Ishikawa (cell line): ENCODE data around the gene ASXL3.

Experiments used
- CEBPB ChIP-seq: IDR thresholded peaks from 2 replicates; pipeline ENCODE4 v1.6.1; 2012
- CREB1 ChIP-seq: IDR thresholded peaks from 2 replicates; pipeline ENCODE4 v1.6.1; 2012; ENCODE audit warnings: low read depth
- EP300 ChIP-seq: IDR thresholded peaks from 2 replicates; pipeline ENCODE4 v1.6.1; 2012; ENCODE audit warnings: borderline replicate concordance
- FOXM1 ChIP-seq: IDR thresholded peaks from 2 replicates; pipeline ENCODE4 v1.6.1; 2012; ENCODE audit warnings: low read depth, borderline replicate concordance
- NFIC ChIP-seq: IDR thresholded peaks from 2 replicates; pipeline ENCODE4 v1.6.1; 2012
- RAD21 ChIP-seq: IDR thresholded peaks from 2 replicates; pipeline ENCODE4 v1.6.1; 2012; ENCODE audit warnings: low read depth
- TAF1 ChIP-seq: IDR thresholded peaks from 2 replicates; pipeline ENCODE4 v1.6.1; 2012; ENCODE audit warnings: low read depth, mild to moderate bottlenecking
- YY1 ChIP-seq: IDR thresholded peaks from 2 replicates; pipeline ENCODE4 v1.6.1; 2012; ENCODE audit warnings: low read depth
- TF ChIP-seq, protein P1 (sequence below): IDR thresholded peaks from 2 replicates; pipeline ENCODE4 v1.6.1; 2012
- TF ChIP-seq, protein P2 (sequence below): IDR thresholded peaks from 2 replicates; pipeline ENCODE4 v1.6.1; 2012; ENCODE audit warnings: low read depth, mild to moderate bottlenecking

- TF ChIP-seq TAF1 (no peak), CREB1 (no peak), YY1 (no peak), RAD21 (no peak), NFIC (no peak), FOXM1 (no peak), EP300 (no peak), CEBPB (no peak)
- TF ChIP-seq, protein P1, sequence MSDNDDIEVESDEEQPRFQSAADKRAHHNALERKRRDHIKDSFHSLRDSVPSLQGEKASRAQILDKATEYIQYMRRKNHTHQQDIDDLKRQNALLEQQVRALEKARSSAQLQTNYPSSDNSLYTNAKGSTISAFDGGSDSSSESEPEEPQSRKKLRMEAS: no peak
- TF ChIP-seq, protein P2, sequence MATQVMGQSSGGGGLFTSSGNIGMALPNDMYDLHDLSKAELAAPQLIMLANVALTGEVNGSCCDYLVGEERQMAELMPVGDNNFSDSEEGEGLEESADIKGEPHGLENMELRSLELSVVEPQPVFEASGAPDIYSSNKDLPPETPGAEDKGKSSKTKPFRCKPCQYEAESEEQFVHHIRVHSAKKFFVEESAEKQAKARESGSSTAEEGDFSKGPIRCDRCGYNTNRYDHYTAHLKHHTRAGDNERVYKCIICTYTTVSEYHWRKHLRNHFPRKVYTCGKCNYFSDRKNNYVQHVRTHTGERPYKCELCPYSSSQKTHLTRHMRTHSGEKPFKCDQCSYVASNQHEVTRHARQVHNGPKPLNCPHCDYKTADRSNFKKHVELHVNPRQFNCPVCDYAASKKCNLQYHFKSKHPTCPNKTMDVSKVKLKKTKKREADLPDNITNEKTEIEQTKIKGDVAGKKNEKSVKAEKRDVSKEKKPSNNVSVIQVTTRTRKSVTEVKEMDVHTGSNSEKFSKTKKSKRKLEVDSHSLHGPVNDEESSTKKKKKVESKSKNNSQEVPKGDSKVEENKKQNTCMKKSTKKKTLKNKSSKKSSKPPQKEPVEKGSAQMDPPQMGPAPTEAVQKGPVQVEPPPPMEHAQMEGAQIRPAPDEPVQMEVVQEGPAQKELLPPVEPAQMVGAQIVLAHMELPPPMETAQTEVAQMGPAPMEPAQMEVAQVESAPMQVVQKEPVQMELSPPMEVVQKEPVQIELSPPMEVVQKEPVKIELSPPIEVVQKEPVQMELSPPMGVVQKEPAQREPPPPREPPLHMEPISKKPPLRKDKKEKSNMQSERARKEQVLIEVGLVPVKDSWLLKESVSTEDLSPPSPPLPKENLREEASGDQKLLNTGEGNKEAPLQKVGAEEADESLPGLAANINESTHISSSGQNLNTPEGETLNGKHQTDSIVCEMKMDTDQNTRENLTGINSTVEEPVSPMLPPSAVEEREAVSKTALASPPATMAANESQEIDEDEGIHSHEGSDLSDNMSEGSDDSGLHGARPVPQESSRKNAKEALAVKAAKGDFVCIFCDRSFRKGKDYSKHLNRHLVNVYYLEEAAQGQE: no peak
Measured at GRCh38 chr18:33541316-33541715, 36.7 kb upstream of the ASXL3 start.
